ENCODE measurements around the gene KIAA0513.

GRCh38 chr16:85138073-85138824, 110.7 kb downstream of the KIAA0513 start:
- TF ChIP-seq REST (IDR thresholded peaks at IDR 0.05; ENCODE audit: insufficient read depth in 1 of 2, low read depth in 2 of 2, low read length in 2 of 2) (no peak), POLR2AphosphoS5 (IDR thresholded peaks at IDR 0.05; ENCODE audit: low read depth, low read length) (no peak), TAF1 (IDR thresholded peaks at IDR 0.05; ENCODE audit: borderline replicate concordance, insufficient read depth, low read length) (no peak), SIN3A (IDR thresholded peaks at IDR 0.05; ENCODE audit: borderline replicate concordance, insufficient read depth, low read length) (no peak), FOXP2 (optimal IDR thresholded peaks at IDR 0.05; ENCODE audit: borderline replicate concordance, extremely low read depth, extremely low read length, insufficient read depth) (no peak)
